CD14-positive monocyte (primary cell): Measurements from ENCODE around the gene SLC2A4RG. TPM values are rescaled to one million over a fixed set of nuclear protein-coding genes. Genes with fewer than 3 reads are reported as not detected.

ENCODE experiments used
- DNase-seq, 3 donors: peaks; one replicate each; pipeline ENCODE4 v3.0.0-alpha.2; 2011 to 2022
- H2AFZ ChIP-seq: 2 replicates; pipeline ENCODE4 v1.6.0; 2012; ENCODE audit warnings: mild to moderate bottlenecking, low read depth, low read length, inconsistent platforms; ENCODE audit not compliant: insufficient read depth, poor library complexity, severe bottlenecking
- H3K27ac ChIP-seq, 2 donors: 1 replicate in 1 of 2; 2 replicates in 1 of 2; pipeline ENCODE4 v1.5.1; 2012 to 2013; ENCODE audit warnings: low read length in 2 of 2, control low read depth in 1 of 2, inconsistent platforms in 1 of 2, low read depth in 1 of 2, mild to moderate bottlenecking in 1 of 2
- H3K27me3 ChIP-seq, 2 donors: one replicate each; pipeline versions ENCODE4 v1.6.0 to v1.6.1; 2011 to 2013; ENCODE audit warnings: low read length in 2 of 2; ENCODE audit not compliant: control insufficient read depth in 2 of 2, insufficient read depth in 2 of 2
- H3K36me3 ChIP-seq, 2 donors: replicated peaks in 1 of 2; 1 replicate in 1 of 2; 2 replicates in 1 of 2; pipeline versions ENCODE4 v1.5.1 to v1.6.1; 2012 to 2013; ENCODE audit warnings: low read length in 2 of 2, control low read depth in 1 of 2, inconsistent platforms in 1 of 2, mild to moderate bottlenecking in 1 of 2; ENCODE audit not compliant: insufficient read depth in 2 of 2, control insufficient read depth in 1 of 2
- H3K4me1 ChIP-seq, 2 donors: 1 replicate in 1 of 2; 2 replicates in 1 of 2; pipeline versions ENCODE4 v1.5.1 to v1.6.1; 2012 to 2013; ENCODE audit warnings: low read length in 2 of 2, control low read depth in 1 of 2, inconsistent platforms in 1 of 2, mild to moderate bottlenecking in 1 of 2, moderate library complexity in 1 of 2; ENCODE audit not compliant: insufficient read depth in 2 of 2, control insufficient read depth in 1 of 2
- H3K4me2 ChIP-seq: replicated peaks from 2 replicates; pipeline ENCODE3; 2012; ENCODE audit warnings: low read length, moderate library complexity, mild to moderate bottlenecking; ENCODE audit not compliant: poor library complexity, severe bottlenecking; ENCODE audit errors: extremely low read depth
- H3K4me3 ChIP-seq, 3 experiments: fragments of 200-600 bp in 1 of 3; sonication (generic) in 1 of 3; replicated peaks in 1 of 3; 1 replicate in 2 of 3; 2 replicates in 1 of 3; pipeline ENCODE4 v1.5.1; 2011 to 2013; ENCODE audit warnings: low read length in 3 of 3, mild to moderate bottlenecking in 3 of 3, control low read depth in 2 of 3, low read depth in 2 of 3, inconsistent platforms in 1 of 3, moderate library complexity in 1 of 3
- H3K79me2 ChIP-seq: 2 replicates; pipeline ENCODE4 v1.6.0; 2012; ENCODE audit warnings: mild to moderate bottlenecking, control low read depth, inconsistent platforms, low read length, moderate library complexity; ENCODE audit not compliant: insufficient read depth
- H3K9ac ChIP-seq: 2 replicates; pipeline ENCODE4 v1.6.0; 2017; ENCODE audit warnings: low read length, mild to moderate bottlenecking; ENCODE audit not compliant: insufficient read depth, poor library complexity, severe bottlenecking
- H3K9me3 ChIP-seq, 2 donors: replicated peaks in 1 of 2; 1 replicate in 1 of 2; 2 replicates in 1 of 2; pipeline versions ENCODE4 v1.5.1 to v1.6.1; 2012 to 2013; ENCODE audit warnings: low read length in 2 of 2, control low read depth in 1 of 2; ENCODE audit not compliant: control insufficient read depth in 1 of 2, insufficient read depth in 1 of 2
- H4K20me1 ChIP-seq: 2 replicates; pipeline ENCODE4 v1.6.0; 2012; ENCODE audit warnings: mild to moderate bottlenecking, low read length, control low read depth, moderate library complexity; ENCODE audit not compliant: insufficient read depth
- H3K27ac Mint-ChIP-seq, 7 donors: one replicate each; pipeline ENCODE4 v1.8.0; 2020; ENCODE audit warnings: mild to moderate bottlenecking in 7 of 7, mixed read lengths in 7 of 7, moderate library complexity in 6 of 7, inconsistent platforms in 2 of 7
- H3K27me3 Mint-ChIP-seq, 3 donors: one replicate each; pipeline ENCODE4 v1.8.0; 2021 to 2022; ENCODE audit warnings: low read depth in 3 of 3, mild to moderate bottlenecking in 3 of 3, mixed read lengths in 3 of 3, moderate library complexity in 3 of 3, inconsistent platforms in 1 of 3
- H3K36me3 Mint-ChIP-seq, 2 donors: one replicate each; pipeline ENCODE4 v1.8.0; 2020; ENCODE audit warnings: mixed read lengths in 2 of 2, inconsistent platforms in 1 of 2, mild to moderate bottlenecking in 1 of 2
- H3K4me1 Mint-ChIP-seq: one replicate; pipeline ENCODE4 v1.8.0; 2020; ENCODE audit warnings: mild to moderate bottlenecking, mixed read lengths
- H3K4me3 Mint-ChIP-seq, 2 donors: one replicate each; pipeline ENCODE4 v1.8.0; 2020; ENCODE audit warnings: mild to moderate bottlenecking in 2 of 2, mixed read lengths in 2 of 2, moderate library complexity in 1 of 2
- H3K9me3 Mint-ChIP-seq, 7 donors: one replicate each; pipeline ENCODE4 v1.8.0; 2020 to 2022; ENCODE audit warnings: mixed read lengths in 7 of 7, mild to moderate bottlenecking in 6 of 7, moderate library complexity in 6 of 7, inconsistent platforms in 2 of 7
- WGBS: methylation state at CpG from one replicate; pipeline ENCODE4 v1.1.5; 2013; ENCODE audit warnings: missing lambda C conversion rate; ENCODE audit not compliant: insufficient coverage; 5-methylcytosine and 5-hydroxymethylcytosine counted together
- intact Hi-C, 2 donors: fragments of 100-400 bp; cut with micrococcal nuclease; formaldehyde crosslinking; loops; one replicate each; pipeline versions ENCODE4 v1.15.0 to v1.15.1; 2023
- polyA plus RNA-seq, 3 donors: library from polyadenylated mRNA; depleted of rRNA in 1 of 3; unstranded in 2 of 3; stranded (reverse) in 1 of 3; fragments of 300-500 nt in 2 of 3; fragments of >200 nt in 1 of 3; fragmentation: Illumina TruSeq in 2 of 3; gene quantifications; 1 replicate in 2 of 3; 2 replicates in 1 of 3; pipeline ENCODE4 v1.2.3, GENCODE V29; 2012 to 2021
- TF ChIP-seq, protein P1 (sequence below): fragments of 200-600 bp; IDR thresholded peaks from one replicate; pipeline ENCODE4 v1.8.0; 2022; ENCODE audit warnings: antibody characterized with exemption, mild to moderate bottlenecking

Gene SLC2A4RG
- polyA plus RNA-seq, 3 donors, result 0.46 to 21.0 (median 1.5) TPM

DNA sequence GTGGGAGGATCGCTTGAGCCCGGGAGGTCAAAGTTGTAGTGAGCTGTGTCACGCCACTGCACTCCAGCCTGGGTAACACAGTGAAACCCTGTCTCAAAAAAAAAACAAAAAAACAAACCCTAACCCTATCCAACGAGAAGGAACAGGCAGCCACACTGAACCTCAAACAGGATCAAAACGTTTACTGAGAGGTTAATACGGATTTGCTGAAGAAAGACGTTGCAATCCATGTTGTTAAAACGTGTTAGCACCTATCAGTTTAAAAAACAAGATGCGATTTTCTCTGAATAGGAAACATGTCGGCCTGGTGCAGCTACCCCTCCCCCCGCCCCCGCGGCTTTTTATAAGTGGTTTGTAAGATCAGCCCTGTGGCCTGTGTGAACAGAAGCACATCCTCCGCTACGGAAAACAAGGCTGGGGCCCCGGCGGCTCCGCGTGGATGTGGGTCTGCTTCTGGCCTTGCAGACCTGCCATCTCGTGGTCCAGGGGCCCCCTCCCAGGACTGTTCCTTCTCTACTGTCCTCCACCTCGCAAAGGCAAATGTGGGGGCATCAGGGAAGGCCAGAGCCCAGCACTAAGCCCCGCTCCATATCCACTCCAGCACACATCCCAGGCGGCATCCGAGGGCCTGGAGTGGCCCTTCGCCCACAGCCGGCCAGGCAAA lies 11.4 kb downstream of the SLC2A4RG start:
- Mint-ChIP-seq H3K27me3 (peaks cover 2 to 8% (median 2%) of the 10 kb centered on the region in 3 donors), H3K4me3 (no peak overlapping the region), H3K27ac (peak overlapping the region in 1 of 7 donors; percentile 26), H3K36me3 (no peaks in the 10 kb centered on the region), H3K9me3 (no peaks in the 10 kb centered on the region), H3K4me1 (no peaks in the 10 kb centered on the region)
- no peak overlapping the region for H3K4me3 ChIP-seq
- H3K9me3 ChIP-seq, result no peaks in the 10 kb centered on the region
- H3K27ac ChIP-seq, result no peak overlapping the region
- H3K4me2 ChIP-seq, result no peak overlapping the region
- 63% methylated on average over 21 of the region's 26 CpGs for WGBS
- no peak overlapping the region for H3K9ac ChIP-seq
- no peaks in the 10 kb centered on the region for H3K4me1 ChIP-seq
- TF ChIP-seq, protein P1, sequence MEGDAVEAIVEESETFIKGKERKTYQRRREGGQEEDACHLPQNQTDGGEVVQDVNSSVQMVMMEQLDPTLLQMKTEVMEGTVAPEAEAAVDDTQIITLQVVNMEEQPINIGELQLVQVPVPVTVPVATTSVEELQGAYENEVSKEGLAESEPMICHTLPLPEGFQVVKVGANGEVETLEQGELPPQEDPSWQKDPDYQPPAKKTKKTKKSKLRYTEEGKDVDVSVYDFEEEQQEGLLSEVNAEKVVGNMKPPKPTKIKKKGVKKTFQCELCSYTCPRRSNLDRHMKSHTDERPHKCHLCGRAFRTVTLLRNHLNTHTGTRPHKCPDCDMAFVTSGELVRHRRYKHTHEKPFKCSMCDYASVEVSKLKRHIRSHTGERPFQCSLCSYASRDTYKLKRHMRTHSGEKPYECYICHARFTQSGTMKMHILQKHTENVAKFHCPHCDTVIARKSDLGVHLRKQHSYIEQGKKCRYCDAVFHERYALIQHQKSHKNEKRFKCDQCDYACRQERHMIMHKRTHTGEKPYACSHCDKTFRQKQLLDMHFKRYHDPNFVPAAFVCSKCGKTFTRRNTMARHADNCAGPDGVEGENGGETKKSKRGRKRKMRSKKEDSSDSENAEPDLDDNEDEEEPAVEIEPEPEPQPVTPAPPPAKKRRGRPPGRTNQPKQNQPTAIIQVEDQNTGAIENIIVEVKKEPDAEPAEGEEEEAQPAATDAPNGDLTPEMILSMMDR, result no peak
- no peaks in the 10 kb centered on the region for H3K79me2 ChIP-seq
- DNase-seq, result no peak
- no peaks in the 10 kb centered on the region for H4K20me1 ChIP-seq
- H3K27me3 ChIP-seq, result no peaks in the 10 kb centered on the region
- H3K36me3 ChIP-seq, result no peaks in the 10 kb centered on the region
- no peak overlapping the region for H2AFZ ChIP-seq
- intact Hi-C loops, result no loop called here

DNA sequence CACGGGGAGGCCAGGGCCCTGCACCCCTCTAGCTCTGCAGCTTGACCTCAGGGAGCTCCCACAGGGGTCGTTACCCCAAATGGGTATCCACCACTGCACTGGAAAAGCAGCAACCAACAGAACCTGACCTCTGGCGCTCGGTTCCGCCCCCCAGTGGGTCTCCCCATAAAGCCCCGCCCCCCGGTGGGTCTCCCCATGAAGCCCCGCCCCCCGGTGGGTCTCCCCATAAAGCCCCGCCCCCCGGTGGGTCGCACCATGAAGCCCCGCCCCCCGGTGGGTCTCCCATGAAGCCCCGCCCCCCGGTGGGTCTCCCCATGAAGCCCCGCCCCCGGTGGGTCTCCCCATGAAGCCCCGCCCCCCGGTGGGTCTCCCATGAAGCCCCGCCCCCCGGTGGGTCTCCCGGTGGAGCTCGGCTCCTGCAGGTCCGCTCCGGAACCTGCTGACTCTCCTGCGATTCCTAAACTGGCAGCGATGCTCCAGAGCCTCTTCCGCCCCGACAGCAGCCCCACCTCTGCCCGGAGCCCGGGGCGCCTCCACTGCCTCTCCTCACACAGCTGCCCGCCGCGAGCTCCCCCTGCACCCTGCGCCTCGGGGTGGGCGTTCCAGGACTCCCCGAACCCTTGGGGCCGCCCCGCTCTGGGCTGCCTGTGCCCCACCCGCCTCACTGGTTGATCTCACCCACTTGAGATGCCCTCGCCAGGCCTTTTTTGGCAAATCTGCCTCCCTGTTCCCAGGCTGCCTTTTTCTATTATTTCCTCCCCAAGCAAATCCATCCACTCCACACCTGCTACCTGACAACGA lies 12.1 kb downstream of the SLC2A4RG start:
- Mint-ChIP-seq H3K4me1 (no peaks in the 10 kb centered on the region), H3K27ac (no peak overlapping the region), H3K36me3 (no peaks in the 10 kb centered on the region), H3K9me3 (no peaks in the 10 kb centered on the region), H3K4me3 (no peak overlapping the region), H3K27me3 (peaks cover 2 to 8% (median 2%) of the 10 kb centered on the region in 3 donors)
- H3K4me2 ChIP-seq, result no peak overlapping the region
- H4K20me1 ChIP-seq, result no peaks in the 10 kb centered on the region
- no peak overlapping the region for H3K27ac ChIP-seq
- no peak overlapping the region for H3K4me3 ChIP-seq
- H3K4me1 ChIP-seq, result no peaks in the 10 kb centered on the region
- no peak overlapping the region for H3K9ac ChIP-seq
- no peaks in the 10 kb centered on the region for H3K79me2 ChIP-seq
- no peak for DNase-seq
- no peak overlapping the region for H2AFZ ChIP-seq
- TF ChIP-seq, protein P1, result no peak
- H3K36me3 ChIP-seq, result no peaks in the 10 kb centered on the region
- intact Hi-C loops, result no loop called here
- no peaks in the 10 kb centered on the region for H3K27me3 ChIP-seq
- WGBS, result 92% methylated on average over 30 of the region's 45 CpGs
- H3K9me3 ChIP-seq, result no peaks in the 10 kb centered on the region
